Stimulated activated CD8-positive, alpha-beta memory T cell treated with anti-CD3 and anti-CD28 coated beads, Interleukin-12 subunit alpha, Interleukin-12 subunit beta, amount 100 ng/mL, for 24 hours (primary cell): ENCODE results near the gene QPCT.
"Not testable (repeated sequence)": the region's sequence is repeated elsewhere in the genome, so short reads cannot be mapped to it uniquely, and the experiment has no call there.

Experiments used
- DNase-seq: peaks from one replicate; pipeline ENCODE4 v3.0.0-alpha.2; 2020; ENCODE audit errors: extremely low read depth

Gene QPCT

GRCh38 chr2:37344453-37345361 is at the start of gene QPCT:
TSS of gene QPCT (plus strand) at chr2:37344630. CDS start at chr2:37344732, 102 bp downstream.
- DNase-seq: no peak

- DNase-seq: not testable (repeated sequence)
These were observed 49.6 kb upstream of the QPCT start for GRCh38 chr2:37294858-37295257.

- DNase-seq: no peak
These were observed 48.9 kb upstream of the QPCT start for GRCh38 chr2:37295469-37296073.

- no peak for DNase-seq
These were observed 46.8 kb upstream of the QPCT start for GRCh38 chr2:37297632-37298031.

GRCh38 chr2:37300146-37300545 is 44.3 kb upstream of the QPCT start:
- DNase-seq: no peak

- no peak for DNase-seq
These were observed 43.9 kb upstream of the QPCT start for GRCh38 chr2:37300578-37300977.

GRCh38 chr2:37301408-37301807 is 43.0 kb upstream of the QPCT start:
- DNase-seq: no peak

- DNase-seq: no peak
These were observed 41.7 kb upstream of the QPCT start for GRCh38 chr2:37302701-37303252.

GRCh38 chr2:37306024-37306423 is 38.4 kb upstream of the QPCT start:
- DNase-seq: no peak

- DNase-seq: no peak
These were observed 36.9 kb upstream of the QPCT start for GRCh38 chr2:37307500-37307899.

DNA sequence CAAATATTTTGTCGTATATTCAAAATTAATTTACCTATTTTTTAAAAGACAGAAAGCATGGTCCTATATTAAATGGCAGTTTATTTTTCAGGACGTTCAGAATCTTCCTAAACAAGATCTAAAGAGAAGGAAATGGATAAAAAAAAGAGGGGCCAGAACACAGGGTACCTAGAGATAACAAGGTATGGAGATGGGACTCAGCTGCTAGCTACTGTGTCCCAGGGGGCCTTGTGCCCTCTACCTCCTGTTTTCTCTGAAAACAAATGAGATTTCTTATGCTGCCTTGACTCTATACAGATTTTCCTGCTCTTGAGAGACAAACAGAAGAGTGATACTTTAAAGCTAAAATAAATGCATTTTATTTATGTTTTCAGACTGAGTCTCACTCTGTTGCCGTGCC is 29.1 kb upstream of the QPCT start:
- DNase-seq: no peak

DNA sequence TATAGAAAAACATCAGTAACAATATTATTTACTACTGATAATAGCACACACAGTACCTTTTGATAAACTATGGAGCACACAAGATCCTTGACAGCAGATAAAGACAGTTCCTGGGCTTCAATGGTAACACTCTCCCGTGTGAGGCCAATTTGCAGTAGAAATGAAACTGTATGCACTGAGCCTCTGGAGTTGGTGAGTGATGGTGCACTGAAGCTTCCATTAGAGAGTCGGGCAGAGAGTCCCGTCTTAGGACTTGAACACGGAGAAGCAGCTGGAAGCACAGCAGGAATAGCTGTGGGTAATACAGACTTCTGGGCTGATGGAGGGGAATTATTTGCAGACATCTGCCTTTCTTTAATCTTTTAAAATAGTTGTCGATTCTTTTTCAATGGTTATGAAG is 28.2 kb upstream of the QPCT start:
- DNase-seq: no peak

GRCh38 chr2:37317746-37318145 is 26.7 kb upstream of the QPCT start:
- DNase-seq: no peak

DNA sequence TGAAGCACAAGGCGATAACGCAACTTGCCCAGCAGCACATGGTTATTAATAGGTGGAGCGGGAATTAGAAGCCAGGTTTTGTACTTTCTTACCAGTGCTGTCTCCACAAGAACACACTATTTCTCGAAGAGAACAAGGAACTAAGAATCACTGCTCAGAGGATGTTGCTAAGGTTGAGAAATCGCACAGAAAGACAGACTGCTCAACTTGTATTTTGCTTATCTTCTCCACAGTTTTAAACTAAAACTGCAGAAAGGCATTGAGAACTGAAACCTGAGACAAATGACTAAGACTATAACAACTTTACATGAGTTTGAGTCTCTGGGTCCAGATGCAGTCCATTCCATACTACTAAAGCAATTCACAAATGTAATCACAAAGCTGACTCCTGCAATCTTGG is 26.0 kb upstream of the QPCT start:
- no peak for DNase-seq

DNA sequence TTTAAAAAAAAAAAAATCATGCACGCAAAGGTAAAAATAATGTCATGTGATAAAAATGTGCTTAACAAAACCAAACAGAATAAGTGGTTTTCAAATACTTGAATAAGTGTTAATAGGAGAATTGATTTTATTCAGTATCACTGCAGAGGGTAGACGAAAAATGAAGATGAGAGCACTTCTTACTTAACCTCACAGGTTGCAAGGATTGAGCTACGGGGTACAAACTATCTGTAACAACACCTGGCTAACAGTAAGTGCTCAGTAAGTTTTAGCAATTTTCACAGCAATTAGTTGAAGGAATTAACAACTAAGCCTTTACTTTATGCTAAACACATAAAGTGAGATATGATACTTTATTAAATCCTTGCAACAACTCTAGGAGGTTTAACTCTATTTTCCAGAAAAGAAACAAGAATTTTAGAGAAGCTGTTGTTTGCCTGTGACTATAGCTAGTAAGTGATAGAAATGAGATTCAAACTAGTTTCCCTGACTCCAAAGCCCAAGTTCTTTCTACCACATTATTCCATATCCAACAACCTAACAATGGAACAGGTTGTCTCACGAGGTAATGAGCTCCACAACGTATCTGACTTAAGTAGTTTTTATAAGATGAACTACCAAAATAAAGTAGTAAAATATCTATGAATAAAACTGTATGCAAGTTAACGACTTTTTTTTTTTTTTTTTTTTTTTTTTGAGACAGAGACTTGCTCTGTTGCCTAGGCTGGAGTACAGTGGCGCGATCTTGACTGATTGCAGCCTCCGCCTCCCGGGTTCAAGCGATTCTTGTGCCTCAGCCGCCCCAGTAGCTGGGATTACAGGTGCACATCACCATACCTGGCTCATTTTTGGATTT is 24.4 kb upstream of the QPCT start:
- DNase-seq: no peak

DNA sequence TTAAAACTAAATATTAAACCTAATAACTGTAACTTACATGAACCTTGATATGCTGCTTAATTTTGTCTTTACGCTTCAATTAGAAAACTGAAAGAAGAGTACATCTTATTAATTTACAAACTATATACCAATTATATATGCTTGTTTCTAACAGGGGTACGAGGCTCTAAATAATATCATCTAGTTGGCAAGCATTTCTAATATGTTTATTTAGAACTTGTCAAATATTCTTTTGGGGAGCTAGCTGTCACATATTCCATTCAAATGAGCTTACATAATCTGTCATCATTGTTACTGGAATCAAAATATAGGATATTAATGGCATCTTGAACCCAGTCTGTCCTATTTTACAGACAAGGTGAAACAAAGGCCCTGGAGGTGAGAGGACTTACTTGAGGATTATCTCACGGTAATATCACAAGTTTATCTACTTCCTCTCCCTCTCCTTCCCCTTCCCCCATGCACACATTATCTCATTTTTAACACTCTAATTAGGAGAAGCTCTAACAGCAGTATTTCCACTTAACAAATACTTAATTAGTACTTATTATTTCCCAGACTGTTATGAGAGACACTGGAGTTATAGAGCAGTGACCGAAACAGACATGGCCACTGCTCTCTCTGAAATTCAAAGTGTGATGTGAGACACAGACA is 23.3 kb upstream of the QPCT start:
- no peak for DNase-seq

DNA sequence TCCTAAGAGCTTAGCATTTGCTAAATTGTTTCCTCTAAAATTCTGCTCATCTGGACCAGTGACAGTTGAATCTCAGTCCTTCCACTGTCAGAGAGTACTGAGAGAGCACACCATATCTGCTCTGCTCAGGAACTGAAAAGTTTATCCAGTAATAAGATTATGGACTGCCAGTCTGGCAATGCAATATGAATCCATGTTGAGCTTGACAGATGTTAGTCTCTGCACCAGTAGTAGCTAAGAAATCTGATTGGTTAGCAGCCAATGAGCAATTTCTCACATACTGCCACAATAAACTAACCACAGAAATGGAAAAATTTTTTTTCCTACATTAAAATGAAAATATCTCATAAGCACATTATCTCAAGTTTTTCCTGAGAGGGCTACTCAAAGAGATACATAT is 22.1 kb upstream of the QPCT start:
- no peak for DNase-seq

DNA sequence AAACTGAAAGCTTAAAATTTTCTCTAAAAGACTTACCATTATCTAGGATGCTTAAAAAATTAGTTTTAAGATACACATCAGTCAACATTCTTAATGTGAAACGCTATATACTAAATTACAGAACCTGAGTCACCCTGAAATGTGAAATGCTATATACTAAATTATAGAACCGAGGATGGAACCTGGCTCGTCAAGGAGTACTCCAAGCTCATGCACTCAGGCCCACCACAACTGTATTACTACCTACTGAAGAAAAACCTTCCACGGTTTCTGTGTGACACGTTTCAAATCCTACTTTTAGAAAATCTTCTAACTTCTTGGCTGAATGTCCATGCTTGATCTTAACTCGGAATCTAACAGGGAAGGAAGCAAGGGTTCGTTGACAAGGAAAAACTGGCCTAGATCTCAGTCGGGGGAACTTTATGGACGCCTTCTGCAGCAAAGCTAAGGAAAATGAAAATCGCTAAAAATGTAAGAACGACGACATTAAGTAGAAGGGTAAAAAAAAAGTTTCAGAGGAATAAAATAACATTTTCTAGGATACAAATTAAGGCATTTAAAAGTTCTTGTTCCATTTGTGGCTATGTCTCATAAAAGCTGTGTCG is 21.2 kb upstream of the QPCT start:
- no peak for DNase-seq

DNA sequence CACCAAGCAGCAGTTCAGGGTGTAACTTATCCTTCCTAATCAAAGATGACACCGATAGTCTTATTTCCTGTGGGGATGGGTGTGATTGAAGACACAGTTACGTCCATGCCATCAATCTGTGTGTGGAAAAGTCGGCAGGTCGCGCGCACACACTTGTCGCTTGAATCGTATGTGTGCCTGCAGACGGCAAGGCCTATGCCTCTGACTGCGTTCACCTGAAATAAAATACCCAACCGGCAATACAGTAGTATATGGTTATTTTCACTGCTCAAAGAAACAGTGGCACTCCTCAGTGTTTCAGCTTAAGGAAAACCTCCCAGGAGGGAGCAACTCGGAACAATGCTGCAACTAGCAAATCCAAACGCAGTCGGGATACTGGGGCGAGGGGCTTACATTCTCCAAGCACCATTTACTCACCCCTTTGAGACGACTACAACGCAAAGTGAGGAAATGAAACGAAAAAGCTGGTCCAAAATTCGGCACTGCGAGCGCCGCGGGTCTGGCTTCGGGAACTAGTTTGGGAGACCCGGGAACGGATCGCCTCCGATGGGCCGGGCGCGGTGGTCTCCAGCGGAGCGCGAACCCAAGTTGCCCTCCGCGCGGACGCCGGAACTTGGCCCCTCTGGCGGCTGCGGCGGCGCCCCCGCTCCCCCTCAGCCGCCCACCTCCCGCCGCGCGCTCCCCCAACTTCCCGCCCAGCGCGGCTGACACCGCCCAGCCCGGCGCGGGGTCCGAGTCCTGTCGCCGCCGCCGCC is 20.5 kb upstream of the QPCT start:
- no peak for DNase-seq

DNA sequence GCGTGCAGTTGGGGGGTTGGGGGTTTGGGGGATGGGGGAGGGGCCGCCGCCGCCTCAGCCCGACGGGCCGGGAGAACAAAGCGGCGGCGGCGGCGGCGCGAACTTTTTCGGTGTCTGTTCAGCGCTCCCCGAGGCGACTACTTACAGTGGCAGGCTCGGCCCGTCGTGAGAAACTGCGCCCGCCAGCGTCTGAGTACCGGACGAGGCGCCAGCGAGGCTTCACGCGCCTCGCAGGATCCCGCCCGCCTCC is 20.0 kb upstream of the QPCT start:
- no peak for DNase-seq
